ENCODE measurements around the gene AHRR.

Gene AHRR

DNA sequence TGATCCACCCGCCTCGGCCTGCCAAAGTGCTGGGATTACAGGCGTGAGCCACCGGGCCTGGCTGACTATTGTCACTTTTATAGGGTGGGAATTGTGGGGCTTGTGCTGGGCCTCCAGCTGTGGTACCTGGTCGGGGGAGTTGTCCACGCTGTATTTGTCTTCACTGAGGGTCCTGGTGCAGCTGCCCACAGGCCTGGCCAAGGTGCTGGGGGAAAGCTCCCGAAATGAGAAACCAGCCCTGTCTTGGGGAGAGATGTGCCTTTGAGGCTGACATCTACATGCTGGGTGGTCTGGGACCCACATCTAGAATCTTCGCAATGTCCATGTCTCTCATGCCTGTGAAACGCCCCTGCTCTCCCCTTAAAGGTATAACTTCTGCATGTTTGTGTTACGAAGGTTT, 124.1 kb downstream of the AHRR start:
- DNase-seq = peak in 1 of 2 donors; percentile 0

GRCh38 chr5:446066-446882, 124.8 kb downstream of the AHRR start:
- peak in 1 of 2 donors; percentile 0 for DNase-seq

DNA sequence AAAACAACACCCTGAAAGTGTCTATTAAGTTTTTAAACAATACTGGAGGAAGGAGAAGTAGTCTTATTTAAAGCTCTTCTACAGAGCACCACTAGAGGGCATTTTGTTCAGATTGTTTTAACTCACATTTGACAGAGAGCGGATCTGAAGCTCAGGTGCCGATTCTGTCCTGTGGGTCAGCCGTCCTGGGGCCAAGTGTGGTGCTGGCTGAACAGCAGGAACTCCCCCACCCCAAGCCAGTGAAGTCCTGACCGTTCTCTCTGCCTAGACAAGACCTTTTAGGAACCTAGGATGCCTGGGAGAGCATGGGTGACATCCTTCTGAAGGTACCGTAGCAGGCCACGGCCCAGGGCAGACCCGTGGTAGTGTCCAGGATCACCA, 125.4 kb downstream of the AHRR start:
- DNase-seq = peak; percentile 1 to 54

- peak in 1 of 2 donors; percentile 1 for DNase-seq
These were observed 126.0 kb downstream of the AHRR start for GRCh38 chr5:447501-447900.

DNA sequence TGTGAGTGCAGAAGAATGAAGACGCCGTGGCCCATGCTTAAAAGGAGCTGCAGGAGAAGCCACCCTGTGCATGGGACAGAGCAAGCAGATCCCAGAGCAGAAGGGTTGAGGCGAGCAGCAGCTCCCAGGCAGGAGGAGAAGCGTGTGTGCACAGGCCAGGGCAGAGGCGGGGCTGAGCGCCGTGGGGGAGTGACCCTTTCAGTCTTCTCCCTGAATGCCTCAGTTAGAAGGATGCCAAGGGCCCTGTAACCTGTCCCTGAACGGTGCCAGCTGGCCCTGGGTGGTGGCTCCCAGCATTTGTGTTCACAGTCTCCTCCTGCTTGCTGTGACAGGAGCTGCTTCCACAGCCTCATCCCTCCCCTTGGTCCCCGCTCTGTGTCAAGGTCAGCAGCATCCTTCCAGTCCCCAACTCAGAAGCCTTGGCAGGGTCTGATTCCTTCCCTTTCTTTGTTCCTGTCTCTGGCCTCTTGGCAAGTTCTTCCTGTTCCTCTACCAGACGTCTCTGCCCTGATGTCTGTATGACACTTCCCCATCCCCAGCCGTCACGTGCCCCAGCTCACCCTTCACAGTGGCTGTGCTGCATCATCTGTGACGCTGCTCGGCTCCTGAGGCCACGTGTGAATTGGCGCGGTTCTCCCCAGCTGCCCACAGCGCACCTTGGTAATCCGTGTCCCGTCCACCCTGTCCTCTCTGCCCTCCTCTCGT, 126.7 kb downstream of the AHRR start:
- peak in 1 of 2 donors; percentile 56 for DNase-seq

DNA sequence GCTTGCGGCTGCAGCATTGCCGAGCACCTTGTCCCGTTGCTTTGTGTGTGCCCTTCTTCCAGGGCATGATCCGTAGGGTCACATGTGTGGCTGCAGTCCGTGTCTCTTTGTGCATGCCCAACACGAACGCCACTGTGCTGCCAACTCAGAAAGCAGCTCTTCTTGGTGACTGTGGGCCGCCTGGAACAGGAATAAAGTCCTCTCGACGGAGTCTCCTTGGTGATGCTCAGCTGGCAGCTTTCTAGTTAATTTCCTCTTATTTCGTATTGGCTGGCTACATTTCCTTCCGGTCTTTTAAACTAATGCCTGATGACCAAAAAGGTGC, 127.2 kb downstream of the AHRR start:
- DNase-seq = no peak

- DNase-seq = no peak
These were observed 127.6 kb downstream of the AHRR start for GRCh38 chr5:449151-449550.

DNA sequence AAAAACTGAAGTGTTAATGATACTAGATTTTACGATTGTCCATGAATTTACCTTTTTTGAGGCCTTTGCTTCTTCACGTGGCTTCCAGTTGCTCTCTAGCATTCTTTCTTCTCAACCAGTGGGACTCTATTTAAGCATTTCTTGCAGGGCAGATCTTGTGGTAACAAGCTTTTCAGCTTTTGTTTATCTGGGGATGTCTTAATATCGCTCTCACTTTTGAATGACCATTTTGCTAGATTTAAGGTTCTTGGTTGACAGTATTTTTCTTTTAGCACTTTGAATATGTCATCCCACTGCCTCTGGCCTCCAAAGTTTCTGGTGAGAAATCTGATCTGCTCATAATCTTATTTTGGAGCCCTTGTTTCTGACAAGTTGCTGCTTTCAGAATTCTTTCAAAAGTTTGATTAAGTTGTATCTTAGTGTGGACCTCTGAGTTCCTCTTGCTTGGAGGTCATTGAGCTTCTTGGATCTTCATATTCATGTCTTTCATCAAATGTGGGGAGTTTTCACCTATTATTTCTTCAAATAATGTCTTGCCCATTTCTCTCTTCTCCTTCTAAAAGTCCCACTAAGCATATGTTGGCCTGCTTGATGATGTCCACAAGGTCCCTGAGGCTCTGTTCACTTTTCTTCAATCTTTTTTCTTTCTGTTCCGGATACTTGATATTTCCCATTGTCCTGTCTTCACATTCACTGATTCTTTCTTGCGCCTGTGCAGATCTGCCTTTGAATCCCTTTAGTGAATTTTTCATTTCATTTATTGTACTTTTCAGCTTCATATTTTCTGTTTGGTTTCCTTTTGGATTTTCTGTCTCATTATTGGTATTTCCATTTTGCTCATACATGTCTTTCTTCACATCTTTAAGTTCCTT, 130.3 kb downstream of the AHRR start:
- no peak for DNase-seq

- peak in 1 of 2 donors; percentile 1 for DNase-seq
These were observed 131.6 kb downstream of the AHRR start for GRCh38 chr5:452978-453710.

GRCh38 chr5:453725-454481, 132.4 kb downstream of the AHRR start:
- peak in 1 of 2 donors; percentile 1 for DNase-seq

GRCh38 chr5:454936-455335, 133.4 kb downstream of the AHRR start:
- peak in 1 of 2 donors; percentile 0 for DNase-seq

- no peak for DNase-seq
These were observed 134.3 kb downstream of the AHRR start for GRCh38 chr5:455806-456205.

DNA sequence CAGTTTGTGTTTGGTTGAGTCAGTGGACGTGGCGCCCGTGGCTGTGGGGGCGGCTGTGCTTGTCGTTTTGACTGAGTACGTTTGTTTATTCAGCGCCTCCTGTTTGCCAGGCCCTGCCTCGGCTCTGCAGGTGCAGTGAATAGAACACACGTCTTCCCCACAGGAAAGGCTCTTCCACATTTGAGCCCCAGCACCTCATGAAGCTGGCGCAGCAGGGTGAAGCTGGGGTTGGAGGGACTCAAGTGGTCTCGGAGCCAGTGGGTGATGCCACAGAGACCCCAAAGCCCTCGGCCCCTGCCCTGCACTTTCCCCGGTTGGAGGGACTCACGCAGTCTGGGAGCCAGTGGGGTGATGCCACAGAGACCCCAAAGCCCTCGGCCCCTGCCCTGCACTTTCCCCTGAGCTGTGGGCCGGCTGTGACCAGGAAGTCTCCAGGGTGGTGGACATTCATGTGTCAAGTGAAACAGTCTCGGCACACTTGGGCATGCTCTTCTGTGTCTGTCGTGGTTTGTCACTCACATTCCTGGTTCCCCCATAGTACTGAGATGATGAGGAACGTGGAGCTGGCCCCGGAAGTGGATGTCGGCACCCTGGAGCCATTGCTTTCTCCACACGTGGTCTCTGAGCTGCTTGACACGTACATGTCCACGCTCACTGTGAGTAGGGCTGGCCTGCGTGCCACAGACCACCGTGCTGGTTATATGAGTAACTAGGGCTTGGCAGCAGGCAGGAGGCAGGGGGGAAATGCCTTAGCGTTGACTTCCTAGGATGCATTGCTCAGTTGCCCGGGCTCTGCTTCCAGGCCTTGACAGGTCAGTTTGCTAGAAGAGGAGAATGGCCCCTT, 135.1 kb downstream of the AHRR start:
- peak in 1 of 2 donors; percentile 0 for DNase-seq

DNA sequence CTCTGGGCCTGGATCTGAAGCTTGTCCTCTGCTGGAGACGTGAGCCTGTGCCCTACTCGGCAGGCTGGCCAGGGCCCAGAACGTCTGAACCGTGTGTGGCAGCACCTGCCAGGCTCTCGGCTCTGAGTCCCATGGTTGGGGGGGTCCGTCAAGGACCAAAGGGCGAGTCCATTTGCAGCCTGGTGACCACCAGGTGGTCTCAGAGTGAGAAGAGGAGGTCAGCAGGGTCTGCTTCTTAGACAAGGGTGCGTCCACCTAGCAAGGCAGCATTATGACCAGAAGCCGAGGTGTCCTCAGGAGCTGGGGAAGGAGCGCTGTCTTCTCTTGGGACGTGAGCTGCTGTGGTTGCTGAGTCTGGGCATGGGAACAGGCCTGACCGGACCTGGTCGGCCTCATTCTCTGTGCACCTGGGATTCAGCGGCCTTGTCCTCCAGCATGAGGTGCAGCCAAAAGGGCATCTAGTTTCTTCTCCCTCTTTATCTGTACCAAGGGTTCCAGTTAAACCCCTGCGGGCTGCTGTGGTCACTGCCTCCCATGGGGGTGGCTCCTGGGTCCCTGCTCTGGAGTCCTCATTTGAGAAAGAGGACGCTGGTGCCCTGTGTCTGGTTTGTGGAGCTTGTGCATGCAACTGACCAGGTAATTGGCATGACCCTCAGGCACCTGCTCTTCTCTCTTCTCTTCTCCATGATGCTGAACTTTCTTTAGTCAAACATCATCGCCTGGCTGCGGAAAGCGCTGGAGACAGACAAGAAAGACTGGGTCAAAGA, 135.9 kb downstream of the AHRR start:
- peak in 1 of 2 donors; percentile 1 for DNase-seq

DNA sequence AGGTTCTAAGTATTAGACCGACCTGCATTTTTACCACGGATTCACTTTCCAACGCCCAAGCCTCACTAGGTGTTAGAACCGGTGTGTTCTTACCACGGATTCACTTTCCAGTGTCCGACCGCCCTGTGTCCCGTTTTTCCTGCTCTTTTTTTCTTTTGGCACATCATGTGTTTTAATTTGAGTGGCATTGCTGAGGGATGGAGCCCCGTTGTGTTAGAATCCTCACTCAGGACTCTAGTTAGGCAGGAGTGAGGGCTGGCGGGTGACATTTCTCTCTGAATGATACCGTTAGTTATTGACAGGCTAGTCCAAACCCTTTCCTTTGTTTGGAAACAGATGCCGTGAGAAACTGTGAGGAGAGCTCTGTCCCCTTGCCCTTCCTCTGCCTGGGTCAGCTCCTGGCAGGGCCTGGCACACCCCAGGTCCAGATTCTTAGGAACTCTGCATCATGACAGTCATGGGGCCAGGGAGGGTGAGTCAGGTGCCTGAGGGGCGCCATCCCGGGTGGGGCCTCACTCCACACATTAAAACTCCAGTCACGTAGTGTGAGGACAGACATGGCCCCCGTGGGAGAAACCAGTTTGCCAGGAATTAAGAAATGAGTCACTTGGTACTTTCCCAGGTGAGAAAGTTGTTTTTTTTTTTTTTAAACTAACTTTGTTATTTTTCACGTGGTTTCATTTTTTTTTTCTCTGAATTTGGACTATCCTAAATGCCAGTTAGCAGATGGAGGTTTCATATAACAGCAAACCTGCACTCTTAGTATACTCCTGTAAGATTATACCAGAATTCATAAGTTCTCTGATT, 137.2 kb downstream of the AHRR start:
- DNase-seq = peak in 1 of 2 donors; percentile 3

GRCh38 chr5:459562-460272, 138.2 kb downstream of the AHRR start:
- DNase-seq = peak in 1 of 2 donors; percentile 0

- no peak for DNase-seq
These were observed 138.7 kb downstream of the AHRR start for GRCh38 chr5:460273-460625.

GRCh38 chr5:462051-462481, 140.6 kb downstream of the AHRR start:
- DNase-seq = peak in 1 of 2 donors; percentile 0

GRCh38 chr5:463301-463700, 141.8 kb downstream of the AHRR start:
- DNase-seq = no peak

Data from CD4-positive, alpha-beta T cell treated with Interferon alpha-2 for 1 hour (primary cell).